Measurements from ENCODE around the gene ATP11A. TPM values are rescaled to one million over a fixed set of nuclear protein-coding genes. Genes with fewer than 3 reads are reported as not detected.

Gene ATP11A
- total RNA-seq, 1 donor from 2014 or later: 281 TPM

GRCh38 chr13:112741835-112742570 is 52.2 kb downstream of the ATP11A start:
- peaks cover 58% of the 10 kb centered on the region for H3K4me1 ChIP-seq
- intact Hi-C loops (cut with DNase I): no loop called here
- H3K4me3 ChIP-seq: no peak overlapping the region
- H3K27ac ChIP-seq: no peak overlapping the region
- DNase-seq (no peak), ATAC-seq (no peak)
- no peaks in the 10 kb centered on the region for H3K9me3 ChIP-seq
- H3K36me3 ChIP-seq: no peaks in the 10 kb centered on the region
- no peak for TF ChIP-seq CTCF (IDR thresholded peaks at IDR 0.05)
- no peaks in the 10 kb centered on the region for H3K27me3 ChIP-seq (ENCODE audit: low read depth)

- Histone ChIP-seq H3K27me3 (ENCODE audit: low read depth) (no peaks in the 10 kb centered on the region), H3K4me1 (peaks cover 64% of the 10 kb centered on the region), H3K36me3 (no peaks in the 10 kb centered on the region), H3K4me3 (no peak overlapping the region), H3K9me3 (no peaks in the 10 kb centered on the region), H3K27ac (no peak overlapping the region)
- no peak for ATAC-seq
- intact Hi-C loops (cut with DNase I): no loop called here
- TF ChIP-seq CTCF (IDR thresholded peaks at IDR 0.05): no peak
- DNase-seq: no peak
These were observed 52.7 kb downstream of the ATP11A start for GRCh38 chr13:112742583-112742982.

- no peak for TF ChIP-seq CTCF (IDR thresholded peaks at IDR 0.05)
- peak overlapping the region; percentile 31 for H3K27ac ChIP-seq
- ATAC-seq (no peak), DNase-seq (no peak)
- no peaks in the 10 kb centered on the region for H3K9me3 ChIP-seq
- intact Hi-C loops (cut with DNase I): no loop called here
- H3K4me1 ChIP-seq: peaks cover 64% of the 10 kb centered on the region
- no peaks in the 10 kb centered on the region for H3K36me3 ChIP-seq
- H3K27me3 ChIP-seq (ENCODE audit: low read depth): no peaks in the 10 kb centered on the region
- no peak overlapping the region for H3K4me3 ChIP-seq
These were observed 53.8 kb downstream of the ATP11A start for GRCh38 chr13:112743451-112744167.

GRCh38 chr13:112744168-112745021 is 54.6 kb downstream of the ATP11A start:
- H3K9me3 ChIP-seq: no peaks in the 10 kb centered on the region
- H3K4me3 ChIP-seq: no peak overlapping the region
- peak overlapping the region; percentile 31 for H3K27ac ChIP-seq
- intact Hi-C loops (cut with DNase I): no loop called here
- no peaks in the 10 kb centered on the region for H3K36me3 ChIP-seq
- no peaks in the 10 kb centered on the region for H3K27me3 ChIP-seq (ENCODE audit: low read depth)
- ATAC-seq (peak; percentile 59 to 75), DNase-seq (no peak)
- TF ChIP-seq CTCF (IDR thresholded peaks at IDR 0.05): no peak
- H3K4me1 ChIP-seq: peaks cover 61% of the 10 kb centered on the region

- H3K27me3 ChIP-seq (ENCODE audit: low read depth): no peaks in the 10 kb centered on the region
- TF ChIP-seq CTCF (IDR thresholded peaks at IDR 0.05): no peak
- no peaks in the 10 kb centered on the region for H3K36me3 ChIP-seq
- DNase-seq: peak; percentile 77
- intact Hi-C loops (cut with DNase I): no loop called here
- H3K4me1 ChIP-seq: peaks cover 45% of the 10 kb centered on the region
- H3K4me3 ChIP-seq: no peak overlapping the region
- peak; percentile 55 to 70 for ATAC-seq
- H3K9me3 ChIP-seq: no peaks in the 10 kb centered on the region
- peak overlapping the region; percentile 41 for H3K27ac ChIP-seq
These were observed 56.2 kb downstream of the ATP11A start for GRCh38 chr13:112746044-112746443.

All from lower lobe of right lung (tissue), 2 donors.